GM21717 (cell line): ENCODE measurements around the gene SLC22A23.

ENCODE experiments used
- ATAC-seq: cut with Tn5 transposase; IDR thresholded peaks from one replicate; pipeline ENCODE4 v1.9.1; 2021; ENCODE audit warnings: mild to moderate bottlenecking, moderate library complexity; ENCODE audit not compliant: unreplicated experiment

Gene SLC22A23

GRCh38 chr6:3307436-3307835, 149.4 kb downstream of the SLC22A23 start:
- no peak for ATAC-seq

- no peak for ATAC-seq
Measured at GRCh38 chr6:3306848-3307247, 150.0 kb downstream of the SLC22A23 start.

GRCh38 chr6:3305831-3306230, 151.0 kb downstream of the SLC22A23 start:
- ATAC-seq: no peak

GRCh38 chr6:3305216-3305565, 151.7 kb downstream of the SLC22A23 start:
- no peak for ATAC-seq

- ATAC-seq: no peak
Measured at GRCh38 chr6:3304500-3305215, 152.2 kb downstream of the SLC22A23 start.

- ATAC-seq: no peak
Measured at GRCh38 chr6:3303795-3304411, 152.9 kb downstream of the SLC22A23 start.

- ATAC-seq: no peak
Measured at GRCh38 chr6:3301506-3301905, 155.3 kb downstream of the SLC22A23 start.

GRCh38 chr6:3299221-3299620, 157.6 kb downstream of the SLC22A23 start:
- ATAC-seq: no peak

- ATAC-seq: no peak
Measured at GRCh38 chr6:3297909-3298308, 158.9 kb downstream of the SLC22A23 start.

- ATAC-seq: no peak
Measured at GRCh38 chr6:3297006-3297405, 159.8 kb downstream of the SLC22A23 start.

GRCh38 chr6:3296537-3296936, 160.3 kb downstream of the SLC22A23 start:
- ATAC-seq: no peak

- no peak for ATAC-seq
Measured at GRCh38 chr6:3296078-3296477, 160.8 kb downstream of the SLC22A23 start.

- ATAC-seq: no peak
Measured at GRCh38 chr6:3294921-3295871, 161.7 kb downstream of the SLC22A23 start.

- no peak for ATAC-seq
Measured at GRCh38 chr6:3294396-3294795, 162.5 kb downstream of the SLC22A23 start.

GRCh38 chr6:3293271-3294155, 163.3 kb downstream of the SLC22A23 start:
- ATAC-seq: no peak

GRCh38 chr6:3292431-3293197, 164.2 kb downstream of the SLC22A23 start:
- no peak for ATAC-seq

- ATAC-seq: no peak
Measured at GRCh38 chr6:3291987-3292386, 164.9 kb downstream of the SLC22A23 start.

GRCh38 chr6:3291346-3291745, 165.5 kb downstream of the SLC22A23 start:
- ATAC-seq: no peak

GRCh38 chr6:3290931-3291211, 166.0 kb downstream of the SLC22A23 start:
- no peak for ATAC-seq
